Measurements from ENCODE around the gene DLGAP1.

- TF ChIP-seq EZH2 (IDR thresholded peaks at IDR 0.05; ENCODE audit: borderline replicate concordance, insufficient read depth, low read depth, low read length, poor library complexity, severe bottlenecking), result no peak
- no peak for TF ChIP-seq CTCF (IDR thresholded peaks at IDR 0.05)
Observed at GRCh38 chr18:4285525-4285924, 169.6 kb downstream of the DLGAP1 start.
